Astrocyte (in vitro differentiated cells and primary cell): ENCODE measurements around the gene POLR1E.

Experiments
- EZH2 ChIP-seq: IDR thresholded peaks from 2 replicates; pipeline ENCODE4 v1.6.1; 2012; ENCODE audit warnings: mild to moderate bottlenecking, low read length, inconsistent platforms; ENCODE audit not compliant: insufficient read depth
- TF ChIP-seq, protein P1 (sequence below): IDR thresholded peaks from 2 replicates; pipeline ENCODE4 v1.5.1; 2011; ENCODE audit warnings: low read depth, mild to moderate bottlenecking, inconsistent platforms, low read length, moderate library complexity; ENCODE audit not compliant: insufficient read depth

DNA sequence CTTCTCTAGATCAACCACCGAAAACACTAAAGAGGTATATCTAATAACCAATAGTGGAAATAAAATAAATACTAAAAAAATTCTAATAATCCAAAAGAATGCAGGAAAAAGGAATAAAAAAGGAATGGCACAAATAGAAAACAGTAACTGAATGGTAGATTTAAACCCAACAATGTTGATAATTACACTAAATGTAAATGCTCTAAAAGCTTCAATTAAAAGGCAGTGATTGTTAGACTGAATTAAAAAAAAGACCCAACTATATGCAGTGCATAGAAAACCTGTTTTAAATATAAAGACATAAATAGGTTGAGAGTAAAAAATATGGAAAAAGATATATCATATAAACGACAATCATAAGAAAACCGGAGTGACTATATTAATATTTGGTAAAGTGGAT, 11.3 kb upstream of the POLR1E start:
- TF ChIP-seq, protein P1, sequence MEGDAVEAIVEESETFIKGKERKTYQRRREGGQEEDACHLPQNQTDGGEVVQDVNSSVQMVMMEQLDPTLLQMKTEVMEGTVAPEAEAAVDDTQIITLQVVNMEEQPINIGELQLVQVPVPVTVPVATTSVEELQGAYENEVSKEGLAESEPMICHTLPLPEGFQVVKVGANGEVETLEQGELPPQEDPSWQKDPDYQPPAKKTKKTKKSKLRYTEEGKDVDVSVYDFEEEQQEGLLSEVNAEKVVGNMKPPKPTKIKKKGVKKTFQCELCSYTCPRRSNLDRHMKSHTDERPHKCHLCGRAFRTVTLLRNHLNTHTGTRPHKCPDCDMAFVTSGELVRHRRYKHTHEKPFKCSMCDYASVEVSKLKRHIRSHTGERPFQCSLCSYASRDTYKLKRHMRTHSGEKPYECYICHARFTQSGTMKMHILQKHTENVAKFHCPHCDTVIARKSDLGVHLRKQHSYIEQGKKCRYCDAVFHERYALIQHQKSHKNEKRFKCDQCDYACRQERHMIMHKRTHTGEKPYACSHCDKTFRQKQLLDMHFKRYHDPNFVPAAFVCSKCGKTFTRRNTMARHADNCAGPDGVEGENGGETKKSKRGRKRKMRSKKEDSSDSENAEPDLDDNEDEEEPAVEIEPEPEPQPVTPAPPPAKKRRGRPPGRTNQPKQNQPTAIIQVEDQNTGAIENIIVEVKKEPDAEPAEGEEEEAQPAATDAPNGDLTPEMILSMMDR: no peak
- no peak for TF ChIP-seq EZH2
